Measurements from ENCODE around the gene SLC8B1.

- no peak for TF ChIP-seq POLR2A (IDR thresholded peaks at IDR 0.05; ENCODE audit: low read length)
- no peak for TF ChIP-seq GATA1 (IDR thresholded peaks at IDR 0.05; ENCODE audit: low read depth, low read length)
Measured at GRCh38 chr12:113267621-113268020, 67.3 kb downstream of the SLC8B1 start.
